AG10803 (cell line): ENCODE data around the gene PEX5L.

ENCODE experiments used
- DNase-seq: peaks from one replicate; pipeline ENCODE4 v3.0.0; 2010; ENCODE audit warnings: low read depth
- H3K4me3 ChIP-seq: 2 replicates; pipeline ENCODE4 v1.5.1; 2011; ENCODE audit warnings: mild to moderate bottlenecking, low read length, control low read depth
- TF ChIP-seq, protein P1 (sequence below): conservative IDR thresholded peaks from 2 replicates; pipeline ENCODE4 v1.5.1; 2011; ENCODE audit warnings: mild to moderate bottlenecking, low read length, control low read depth, inconsistent platforms

Gene PEX5L

DNA sequence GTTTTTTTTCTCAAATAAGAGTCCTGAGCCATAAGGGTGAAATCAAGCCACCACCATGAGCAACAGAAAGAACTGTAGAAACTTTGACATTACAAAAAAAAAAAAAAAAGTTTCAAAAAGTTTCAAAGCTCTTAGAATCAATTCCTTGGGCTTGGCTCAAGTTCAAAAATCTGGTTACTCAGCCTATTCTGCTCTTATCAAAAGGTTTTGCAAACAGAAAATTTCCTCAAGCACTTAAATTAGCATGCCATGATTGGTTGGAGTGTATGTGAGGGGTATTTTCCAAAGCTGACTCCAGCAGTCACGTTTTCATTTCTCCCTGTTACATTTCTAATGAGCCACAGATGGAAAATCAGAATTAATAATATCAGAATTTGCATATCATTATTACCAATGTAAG, 12.1 kb upstream of the PEX5L start:
- no peak for DNase-seq
- H3K4me3 ChIP-seq = no peak overlapping the region
- TF ChIP-seq, protein P1, sequence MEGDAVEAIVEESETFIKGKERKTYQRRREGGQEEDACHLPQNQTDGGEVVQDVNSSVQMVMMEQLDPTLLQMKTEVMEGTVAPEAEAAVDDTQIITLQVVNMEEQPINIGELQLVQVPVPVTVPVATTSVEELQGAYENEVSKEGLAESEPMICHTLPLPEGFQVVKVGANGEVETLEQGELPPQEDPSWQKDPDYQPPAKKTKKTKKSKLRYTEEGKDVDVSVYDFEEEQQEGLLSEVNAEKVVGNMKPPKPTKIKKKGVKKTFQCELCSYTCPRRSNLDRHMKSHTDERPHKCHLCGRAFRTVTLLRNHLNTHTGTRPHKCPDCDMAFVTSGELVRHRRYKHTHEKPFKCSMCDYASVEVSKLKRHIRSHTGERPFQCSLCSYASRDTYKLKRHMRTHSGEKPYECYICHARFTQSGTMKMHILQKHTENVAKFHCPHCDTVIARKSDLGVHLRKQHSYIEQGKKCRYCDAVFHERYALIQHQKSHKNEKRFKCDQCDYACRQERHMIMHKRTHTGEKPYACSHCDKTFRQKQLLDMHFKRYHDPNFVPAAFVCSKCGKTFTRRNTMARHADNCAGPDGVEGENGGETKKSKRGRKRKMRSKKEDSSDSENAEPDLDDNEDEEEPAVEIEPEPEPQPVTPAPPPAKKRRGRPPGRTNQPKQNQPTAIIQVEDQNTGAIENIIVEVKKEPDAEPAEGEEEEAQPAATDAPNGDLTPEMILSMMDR = no peak

DNA sequence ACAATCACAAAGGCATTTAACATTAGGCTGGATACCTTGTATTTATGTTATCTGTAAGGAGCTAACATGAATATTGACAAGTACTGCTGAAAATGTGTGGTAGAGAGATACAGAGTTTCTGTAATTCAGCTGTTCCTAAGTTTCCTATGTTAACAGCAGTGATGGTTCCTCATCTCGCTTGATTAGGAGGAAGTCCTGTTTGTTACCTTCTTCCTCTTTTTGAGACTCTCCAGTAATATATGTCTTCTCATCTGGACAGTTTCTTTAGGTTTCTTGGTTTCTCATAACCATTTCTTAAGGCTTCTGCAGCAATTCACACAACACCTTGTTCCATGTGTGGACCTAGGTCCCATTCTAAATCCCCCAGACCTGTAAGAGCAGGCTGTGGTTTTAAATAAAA, 11.4 kb upstream of the PEX5L start:
- no peak overlapping the region for H3K4me3 ChIP-seq
- no peak for DNase-seq
- TF ChIP-seq, protein P1 = no peak

GRCh38 chr3:180040966-180041365, 4.2 kb upstream of the PEX5L start:
- no peak overlapping the region for H3K4me3 ChIP-seq
- no peak for DNase-seq
- TF ChIP-seq, protein P1 = no peak

DNA sequence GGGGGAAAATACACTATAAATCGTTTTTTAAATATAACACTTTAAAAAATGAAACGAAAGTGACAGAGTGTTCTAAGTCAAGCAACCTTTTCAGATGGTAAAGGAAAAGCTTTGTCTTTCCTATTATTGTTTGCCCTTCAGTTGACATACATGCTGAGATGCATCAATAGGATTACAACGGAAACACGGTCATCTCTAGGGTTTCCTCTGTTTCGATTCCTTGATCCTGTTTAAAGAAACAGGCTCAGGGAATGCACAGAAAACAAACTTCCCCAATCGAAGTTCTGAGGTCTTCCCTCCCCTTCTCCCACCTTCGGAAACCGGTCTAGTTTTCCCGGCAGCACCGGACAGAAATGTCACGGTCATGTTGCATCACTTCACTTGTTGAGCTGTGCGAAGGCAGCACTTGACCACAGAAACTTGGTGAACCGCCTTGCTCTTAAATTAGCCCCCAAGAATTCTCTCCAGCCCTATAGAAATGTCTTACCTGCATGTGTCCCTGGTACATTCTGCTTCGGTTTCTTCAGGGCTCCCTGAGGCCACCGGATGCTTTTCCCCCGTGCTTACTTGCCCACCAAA, 556 bp downstream of the PEX5L start:
- TF ChIP-seq, protein P1 = no peak
- no peak for DNase-seq
- H3K4me3 ChIP-seq = no peak overlapping the region

DNA sequence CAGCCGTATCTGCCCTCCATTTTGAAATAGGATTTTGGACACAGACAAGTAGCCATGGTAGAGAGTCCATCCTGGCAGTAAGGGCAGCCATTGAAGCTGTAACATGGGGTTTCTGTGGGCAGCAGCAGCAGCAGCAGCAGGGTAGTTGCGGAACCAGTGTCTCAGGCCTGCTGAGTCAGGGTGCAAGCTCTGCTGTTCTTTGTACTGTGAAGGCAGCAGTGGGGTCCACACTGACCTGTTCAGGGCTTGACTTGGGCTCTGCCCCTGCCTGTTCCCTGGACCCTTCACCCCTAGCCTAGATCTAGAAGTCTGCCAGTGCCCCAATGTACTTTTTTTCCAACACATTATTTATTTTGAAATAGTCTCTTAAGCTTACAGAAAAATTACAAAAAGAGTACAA, 9.7 kb downstream of the PEX5L start:
- no peak for DNase-seq
- TF ChIP-seq, protein P1 = no peak
- H3K4me3 ChIP-seq = no peak overlapping the region

DNA sequence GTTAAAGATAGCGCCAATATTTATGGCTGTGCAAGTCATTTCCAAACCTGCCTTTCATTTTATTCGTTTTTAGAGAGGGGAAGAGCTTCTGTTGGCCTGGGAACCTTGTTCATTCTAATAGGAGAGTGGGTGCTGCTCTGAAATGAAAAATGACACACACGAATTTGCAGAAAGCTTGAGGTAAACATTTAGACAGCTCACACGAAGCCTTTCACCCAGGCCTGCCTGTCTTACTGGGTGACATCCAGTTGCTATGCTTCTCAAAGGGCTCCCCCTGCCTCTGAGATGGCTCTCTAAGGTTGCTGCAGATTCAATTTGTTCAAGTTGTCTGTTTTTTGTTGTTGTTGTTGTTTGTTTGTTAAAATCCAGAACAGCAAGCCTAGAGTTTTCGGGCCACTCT, 18.2 kb downstream of the PEX5L start:
- no peak for DNase-seq
- TF ChIP-seq, protein P1 = no peak
- no peak overlapping the region for H3K4me3 ChIP-seq

- H3K4me3 ChIP-seq = no peak overlapping the region
- no peak for DNase-seq
- TF ChIP-seq, protein P1 = no peak
Measured at GRCh38 chr3:180017846-180018245, 18.9 kb downstream of the PEX5L start.
